Glomerular visceral epithelial cell (primary cell): ENCODE data around the gene GREB1L.
"Not testable (repeated sequence)": the region's sequence is repeated elsewhere in the genome, so short reads cannot be mapped to it uniquely, and the experiment has no call there.

Experiments used
- DNase-seq: peaks from one replicate; pipeline ENCODE4 v3.0.0-alpha.2; 2016; ENCODE audit errors: extremely low spot score

Gene GREB1L

DNA sequence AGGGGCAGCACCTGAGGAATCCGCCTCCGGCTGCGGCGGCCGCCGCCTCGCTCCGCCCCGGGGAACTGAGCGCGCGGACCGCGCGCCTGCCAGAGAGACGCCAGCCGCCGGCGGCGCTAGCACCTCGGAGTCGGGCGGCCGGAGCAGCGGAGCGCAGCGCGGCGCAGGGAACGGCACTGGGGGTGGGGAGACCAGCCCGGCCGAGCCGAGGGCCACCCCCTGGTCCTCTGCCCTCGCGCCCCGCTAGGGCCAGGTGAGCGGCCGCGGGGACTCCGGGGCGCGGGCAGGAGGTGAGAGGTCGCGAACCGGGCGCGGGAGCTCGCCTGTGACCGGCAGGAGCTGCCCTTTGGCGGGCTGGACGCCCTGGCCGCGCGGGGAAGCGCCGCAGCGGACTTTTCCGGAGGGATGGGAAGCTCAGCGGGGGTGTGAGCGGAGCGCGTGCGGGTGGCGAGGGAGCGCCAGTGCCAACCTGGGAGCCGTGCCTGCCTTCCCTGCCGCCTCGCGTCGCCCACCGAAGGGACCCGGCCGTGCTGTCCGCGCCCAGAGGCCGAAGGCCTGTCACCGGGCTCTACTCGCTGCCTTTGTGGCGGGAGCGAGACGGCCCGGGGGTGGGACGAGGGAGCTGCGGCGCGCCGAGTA lies at the start of gene GREB1L:
Gene GREB1L, plus strand, starts transcription at position 92 of the 639 bp plus-strand sequence. CDS start 141,287 bp downstream, outside the sequence.
- peak; percentile 83 for DNase-seq

DNA sequence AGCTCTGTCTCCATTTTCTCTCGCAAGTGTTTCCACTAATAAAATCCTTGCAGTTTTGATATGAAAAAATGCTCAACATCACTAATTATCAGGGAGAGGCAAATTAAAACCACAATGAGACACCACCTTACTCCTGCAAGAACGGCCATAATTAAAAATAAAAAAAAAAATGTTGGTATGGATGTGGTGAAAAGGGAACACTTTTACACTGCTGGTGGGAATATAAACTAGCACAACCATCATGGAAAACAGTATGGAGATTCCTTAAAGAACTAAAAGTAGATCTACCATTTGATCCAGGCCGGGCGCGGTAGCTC lies 49.8 kb upstream of the GREB1L start:
- DNase-seq, result no peak

DNA sequence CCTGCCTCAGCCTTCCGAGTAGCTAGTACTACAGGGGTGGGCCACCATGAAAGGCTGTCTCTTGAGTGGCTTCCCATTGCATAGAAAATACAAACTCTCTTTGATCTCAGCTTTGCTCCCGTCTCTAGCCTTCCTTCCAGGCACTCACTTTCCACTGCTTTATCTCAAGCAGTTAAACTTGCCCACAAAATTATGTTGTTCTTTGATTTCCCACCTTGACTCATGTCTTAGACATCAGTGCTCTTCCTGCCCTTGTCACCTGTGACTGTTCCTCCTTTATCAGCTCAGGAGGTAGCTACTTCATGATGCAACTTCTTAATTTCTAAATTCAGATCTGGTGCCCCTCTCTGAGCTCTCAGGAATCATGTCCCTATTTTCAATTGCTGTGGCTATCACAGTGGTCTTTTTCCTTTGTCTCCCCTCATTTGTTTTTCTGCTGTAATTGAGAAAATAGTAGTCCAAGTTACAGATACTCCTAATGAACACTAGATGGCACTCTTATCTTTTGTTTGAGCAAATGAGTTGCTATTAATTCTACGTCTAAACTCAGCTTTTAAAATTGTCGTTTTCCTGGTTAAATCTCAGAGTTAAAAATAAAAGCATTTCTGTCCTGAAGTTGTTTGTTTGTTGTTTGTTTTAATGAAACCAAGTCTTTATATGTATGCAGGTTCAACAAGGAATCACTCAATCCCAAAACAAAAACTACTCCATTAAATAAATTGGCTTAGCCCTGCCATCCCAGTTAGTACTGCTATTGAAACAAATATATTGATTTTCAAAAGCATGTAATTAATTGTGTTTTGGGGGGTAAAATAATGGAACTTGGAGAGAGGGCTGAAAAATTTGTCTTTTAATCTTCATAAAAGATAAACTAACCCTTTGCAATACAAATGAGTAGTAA lies 46.9 kb upstream of the GREB1L start:
- DNase-seq, result peak; percentile 42

DNA sequence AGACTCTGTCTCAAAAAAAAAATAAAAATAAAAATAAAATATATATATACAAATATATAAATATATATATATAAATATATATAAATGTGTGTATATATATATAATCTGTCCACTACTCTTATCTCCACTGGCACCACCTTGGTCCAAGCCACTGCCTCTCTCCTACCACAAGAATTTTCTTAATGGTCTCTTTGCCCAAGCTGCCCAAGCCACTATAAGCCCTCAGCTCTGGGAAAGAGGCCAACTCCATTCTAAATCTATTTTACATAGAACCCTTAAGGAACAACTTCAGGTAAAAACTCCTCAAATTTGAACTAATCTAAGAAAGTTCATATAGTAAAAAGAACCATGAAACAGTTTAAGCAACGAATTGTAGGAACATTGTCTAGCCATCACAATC lies 45.6 kb upstream of the GREB1L start:
- peak; percentile 38 for DNase-seq

DNA sequence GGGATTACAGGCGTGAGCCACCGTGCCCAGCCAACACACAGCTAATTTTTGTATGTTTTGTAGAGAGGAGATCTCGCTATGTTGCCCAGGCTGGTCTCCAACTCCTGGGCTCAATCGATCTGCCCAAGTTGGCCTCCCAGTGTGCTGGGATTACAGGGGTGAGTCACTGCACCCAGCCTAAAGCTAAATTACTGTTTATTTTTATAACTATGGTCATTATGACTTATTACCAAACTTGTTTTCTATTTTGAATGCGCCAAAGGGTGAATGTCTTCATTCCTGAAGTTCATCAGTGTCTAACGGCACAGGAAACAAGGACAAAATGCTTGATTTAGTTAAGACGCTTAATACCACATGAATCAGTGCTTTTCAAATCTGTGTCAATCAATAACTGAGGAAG lies 38.9 kb upstream of the GREB1L start:
- DNase-seq, result no peak

DNA sequence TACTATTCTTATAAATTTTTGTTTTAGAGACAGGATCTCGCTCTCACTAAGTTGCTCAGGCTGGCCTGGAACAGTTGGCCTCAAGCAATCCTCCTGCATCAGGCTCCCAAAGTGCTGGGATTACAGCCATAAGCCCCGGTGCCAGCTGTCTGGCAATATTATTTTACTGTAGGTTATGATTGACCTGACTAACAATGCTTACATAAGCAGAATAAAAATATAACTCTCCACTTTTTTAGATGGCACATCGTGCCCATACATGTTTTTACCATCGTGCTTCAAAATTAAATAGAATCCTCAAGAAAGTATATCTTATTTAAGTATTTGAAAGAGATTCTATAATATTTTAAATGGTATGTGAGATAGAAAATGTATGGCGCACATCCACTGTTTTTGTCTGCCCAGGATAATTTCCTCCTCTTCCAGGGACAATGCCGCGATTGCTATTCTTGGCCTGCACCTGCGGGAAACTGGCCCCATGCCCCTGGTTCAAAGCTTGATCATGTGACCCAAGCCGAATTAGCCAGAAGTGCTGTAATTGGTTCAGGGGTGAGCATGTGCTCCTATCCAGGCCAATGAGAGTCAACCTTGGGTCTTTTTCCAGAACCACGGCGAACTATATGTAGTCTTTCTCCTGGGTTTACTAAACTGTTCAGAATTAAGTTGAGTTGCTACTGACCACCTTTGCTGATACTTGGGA lies 38.3 kb upstream of the GREB1L start:
- DNase-seq, result no peak

DNA sequence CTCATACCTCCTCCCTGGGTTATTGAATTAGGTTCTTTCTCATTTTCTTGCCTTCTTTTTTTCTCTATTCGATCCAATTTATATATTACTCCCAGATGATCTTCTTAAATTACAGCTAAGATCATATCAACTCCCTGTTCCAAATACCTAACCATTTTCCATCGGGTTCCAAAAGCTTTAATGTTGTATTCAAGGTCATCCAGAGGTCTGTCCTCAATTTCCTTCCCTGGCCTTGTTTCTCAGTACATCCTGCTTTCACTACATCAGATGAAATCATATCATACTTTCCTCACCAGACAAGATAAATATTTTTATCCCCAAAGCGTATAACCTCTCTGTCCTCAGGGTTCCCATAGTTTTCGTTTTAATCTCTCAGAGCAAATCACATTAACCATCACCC lies 36.3 kb upstream of the GREB1L start:
- DNase-seq, result no peak

DNA sequence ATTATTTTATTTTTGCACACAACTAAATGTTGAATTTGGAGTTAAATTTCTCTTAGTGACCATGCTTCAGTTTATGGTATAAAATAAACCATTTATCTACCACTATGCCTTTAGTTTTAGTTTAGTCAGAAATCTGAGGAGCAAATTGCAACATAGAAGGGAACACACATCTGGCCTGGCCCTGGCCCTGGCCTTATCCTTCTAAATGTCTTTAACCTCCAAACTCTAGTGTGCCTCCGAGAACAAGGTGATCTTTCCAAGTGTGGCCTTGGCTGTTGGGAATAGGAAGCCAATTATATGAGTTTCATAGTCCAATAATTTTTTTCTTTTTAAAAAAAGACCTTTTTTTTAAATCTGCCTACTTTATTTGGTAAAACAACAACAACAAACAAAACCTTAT lies 31.8 kb upstream of the GREB1L start:
- no peak for DNase-seq

DNA sequence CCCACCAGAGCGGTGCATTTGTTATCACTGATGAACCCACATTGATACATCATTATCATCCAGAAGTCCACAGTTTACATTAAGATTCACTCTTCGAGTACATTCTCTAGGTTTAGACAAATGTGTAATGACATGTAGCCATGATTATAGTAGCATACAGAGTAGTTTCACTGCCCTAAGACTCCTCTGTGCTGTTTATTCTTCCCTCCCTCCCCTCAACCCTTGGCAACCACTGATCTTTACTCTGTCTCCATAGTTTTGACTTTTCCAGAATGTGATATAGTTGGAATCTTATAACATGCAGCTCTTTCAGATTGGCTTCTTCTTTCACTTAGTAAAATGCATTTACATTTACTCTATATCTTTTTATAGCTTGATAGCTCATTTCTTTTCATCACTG lies 31.2 kb upstream of the GREB1L start:
- DNase-seq, result no peak

DNA sequence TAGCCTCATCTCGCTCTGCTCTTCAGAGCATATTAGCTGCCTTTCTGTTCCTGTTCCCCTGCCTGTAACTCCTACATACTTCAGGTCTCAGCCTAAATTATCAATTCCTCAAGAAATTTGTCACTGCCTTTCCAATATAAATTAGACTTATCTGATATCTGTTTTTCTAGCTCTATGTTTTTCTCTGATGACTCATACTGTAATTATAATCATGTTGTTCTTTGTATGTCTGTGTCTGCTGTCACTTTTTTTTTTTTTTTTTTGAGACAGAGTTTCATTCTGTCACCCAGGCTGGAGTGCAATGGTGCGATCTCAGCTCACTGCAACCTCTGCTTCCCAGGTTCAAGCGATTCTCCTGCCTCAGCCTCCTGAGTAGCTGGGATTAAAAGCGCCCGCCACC lies 27.6 kb upstream of the GREB1L start:
- DNase-seq, result not testable (repeated sequence)

DNA sequence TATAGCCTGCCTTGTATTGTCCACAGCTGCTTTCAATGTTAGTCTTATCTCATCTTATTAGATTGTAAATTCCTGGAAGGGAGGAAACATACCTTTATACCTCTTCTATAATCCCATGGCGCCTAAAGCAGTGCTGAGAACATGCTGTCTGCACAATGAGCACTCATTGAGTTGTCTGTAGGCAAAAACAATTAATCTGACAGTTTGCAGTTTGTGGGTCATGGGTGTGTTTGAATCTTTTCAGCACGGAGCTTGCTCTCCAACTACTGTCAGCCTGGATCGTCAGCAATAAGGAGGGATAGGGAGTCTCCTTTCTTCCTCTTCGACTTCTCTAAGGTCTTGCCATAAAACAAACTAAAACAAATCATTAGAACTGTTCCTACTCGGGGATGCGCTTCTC lies 26.5 kb upstream of the GREB1L start:
- DNase-seq, result no peak

DNA sequence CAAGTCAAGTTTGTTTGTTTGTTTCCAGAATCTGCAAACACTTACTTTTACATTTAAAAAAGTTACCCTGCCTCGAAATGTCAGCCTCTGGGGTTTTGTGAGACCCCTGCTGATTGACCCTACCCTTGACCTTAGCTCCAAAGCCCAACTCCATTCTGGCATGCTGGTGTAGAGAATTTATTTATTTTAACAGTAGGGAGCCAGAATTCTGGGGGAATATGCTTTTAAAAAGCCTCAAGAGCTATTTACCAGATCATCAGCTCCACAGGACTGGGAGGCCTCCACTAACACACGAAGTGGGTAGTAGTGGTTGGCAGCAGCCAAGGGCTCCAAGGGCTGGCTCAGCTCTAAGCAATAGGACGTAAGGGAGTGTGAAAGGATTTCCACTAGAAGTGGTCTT lies 23.2 kb upstream of the GREB1L start:
- DNase-seq, result no peak

DNA sequence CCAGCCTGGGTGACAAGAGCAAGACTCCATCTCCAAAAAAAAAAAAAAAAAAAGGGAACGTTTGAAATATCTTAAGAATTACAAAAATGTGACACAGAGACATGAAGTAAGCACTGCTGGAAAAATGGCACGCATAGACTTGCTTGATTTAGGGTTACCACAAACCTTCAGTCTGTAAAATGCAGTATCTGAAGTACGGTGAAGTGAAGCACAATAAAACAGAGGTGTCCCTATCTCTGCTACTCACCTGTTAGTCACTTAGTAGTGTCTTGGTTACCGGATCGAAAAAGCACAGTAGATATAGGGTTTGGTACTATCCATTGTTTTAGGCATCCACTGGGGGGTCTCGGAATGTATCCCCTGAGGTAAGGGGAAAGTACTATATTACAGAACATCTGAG lies 11.6 kb upstream of the GREB1L start:
- DNase-seq, result no peak

DNA sequence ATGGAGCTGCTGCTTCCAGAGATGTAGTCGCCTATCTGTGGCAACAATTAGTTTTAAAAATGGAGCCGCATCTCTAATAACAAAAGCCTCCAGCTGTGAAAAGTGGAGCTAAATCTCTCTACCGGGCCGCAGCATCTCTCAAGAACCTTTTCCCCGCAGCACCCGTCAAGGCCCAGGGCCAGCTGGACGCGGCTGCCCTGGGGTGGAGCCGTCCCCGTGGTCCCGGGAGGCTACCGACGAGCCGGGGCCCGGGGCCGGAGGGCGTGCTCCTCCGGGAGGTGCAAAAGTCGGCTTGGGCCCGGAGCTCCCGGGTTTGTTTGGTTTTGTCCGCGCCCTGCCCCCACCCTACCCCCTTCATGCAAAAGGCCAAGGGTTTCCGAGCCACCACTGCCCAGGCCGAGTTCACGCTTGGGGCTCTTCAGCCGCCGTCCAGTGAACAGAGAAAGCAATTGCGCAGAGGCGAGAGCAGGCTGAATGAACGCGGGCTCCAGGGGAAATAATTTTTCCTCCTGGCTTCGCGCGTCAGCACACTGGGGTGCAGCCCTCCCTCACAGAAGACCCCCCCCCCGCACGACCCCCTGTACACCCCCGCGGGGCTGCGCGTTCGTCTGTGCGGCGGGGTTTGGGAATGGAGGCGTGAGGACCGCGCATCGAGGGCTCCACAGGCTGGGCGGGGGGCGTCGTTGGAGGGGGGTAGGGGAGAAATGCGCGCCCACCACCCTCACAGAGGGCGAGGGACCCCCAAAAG lies 557 bp upstream of the GREB1L start:
- DNase-seq, result peak; percentile 29

DNA sequence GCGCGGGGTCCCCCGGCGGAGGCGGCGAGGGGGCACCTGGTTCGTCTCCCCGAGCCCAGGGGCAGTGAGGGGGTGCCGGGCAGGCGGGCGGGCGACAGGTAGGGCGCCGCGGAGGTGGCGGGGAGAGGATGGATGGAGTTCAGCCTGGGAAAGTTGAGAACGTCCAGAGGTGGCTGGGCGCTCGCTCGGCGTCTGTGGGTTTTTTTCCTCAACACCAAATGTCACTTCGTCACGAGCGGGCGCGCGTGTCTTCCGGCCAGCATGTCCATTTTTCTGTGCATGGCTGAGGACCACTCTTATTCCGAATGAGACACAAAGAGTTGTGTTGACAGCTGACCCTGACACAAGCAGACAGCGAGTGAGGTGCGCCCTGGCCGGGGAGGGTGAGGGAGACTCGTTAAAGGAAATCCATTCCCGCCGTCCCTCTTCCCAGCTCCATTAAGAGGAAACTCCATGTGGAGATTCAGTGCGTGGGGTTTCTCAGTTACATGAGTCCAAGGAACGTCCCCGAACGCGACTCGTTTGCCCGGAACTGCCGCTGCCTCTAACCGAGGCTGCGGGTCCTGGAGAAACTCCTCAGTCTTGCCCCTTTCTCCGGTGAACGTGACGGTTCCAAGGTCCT lies 859 bp downstream of the GREB1L start:
- DNase-seq, result peak; percentile 37

DNA sequence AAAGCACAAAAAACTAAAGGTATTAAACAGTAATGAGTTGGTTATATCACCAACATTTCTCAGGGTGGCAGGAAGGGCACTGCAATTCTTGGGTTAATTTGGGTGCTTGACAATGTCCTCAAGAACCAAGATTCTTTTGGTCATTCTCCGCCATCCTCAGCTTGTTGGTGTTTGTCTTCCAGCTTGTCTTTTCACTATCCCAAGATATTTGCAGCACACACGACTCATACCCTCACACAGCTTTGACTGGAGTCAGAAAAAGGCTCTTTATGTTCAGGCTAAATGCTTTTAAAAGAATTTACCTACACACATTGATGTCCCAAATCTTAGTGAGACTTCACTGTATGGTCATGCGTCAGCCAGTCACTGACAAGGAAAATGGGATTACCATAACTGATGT lies 12.5 kb downstream of the GREB1L start:
- DNase-seq, result no peak

DNA sequence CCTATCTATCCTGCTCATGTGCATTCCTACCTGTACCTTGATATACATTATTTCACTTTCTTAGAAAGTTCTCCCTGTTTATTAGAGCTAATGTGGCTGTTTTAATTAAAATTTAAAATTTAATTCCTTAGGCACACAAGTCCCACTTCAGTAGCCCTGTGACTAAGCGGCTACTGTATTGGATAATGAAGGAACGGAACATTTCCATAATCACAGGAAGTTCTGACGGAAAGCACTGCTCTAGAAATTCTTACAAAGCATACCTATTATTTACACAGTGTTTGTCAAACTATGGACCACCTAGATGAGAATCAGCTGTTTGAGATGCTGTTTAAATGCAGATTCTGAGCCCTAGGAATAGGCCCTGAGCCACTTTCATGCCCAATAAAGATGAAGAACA lies 13.2 kb downstream of the GREB1L start:
- no peak for DNase-seq

DNA sequence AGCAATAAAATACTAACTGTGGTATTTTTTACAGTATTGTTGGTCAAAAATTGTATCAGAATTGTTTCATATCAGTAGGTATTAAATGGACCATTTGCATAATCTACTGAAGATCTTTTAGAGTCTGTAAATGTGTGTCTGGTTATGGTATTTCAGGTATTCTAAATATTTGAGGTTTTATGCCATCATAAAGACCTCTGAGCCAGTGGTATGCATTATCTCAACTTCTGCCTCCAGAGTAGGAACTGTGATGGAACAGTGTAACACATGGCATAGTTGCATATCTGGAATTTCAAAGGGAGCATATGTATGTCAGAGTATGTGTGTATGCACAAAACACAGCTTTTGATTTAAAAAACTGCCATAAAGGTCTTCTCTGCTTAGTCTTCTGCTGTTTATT lies 15.4 kb downstream of the GREB1L start:
- DNase-seq, result peak; percentile 76

DNA sequence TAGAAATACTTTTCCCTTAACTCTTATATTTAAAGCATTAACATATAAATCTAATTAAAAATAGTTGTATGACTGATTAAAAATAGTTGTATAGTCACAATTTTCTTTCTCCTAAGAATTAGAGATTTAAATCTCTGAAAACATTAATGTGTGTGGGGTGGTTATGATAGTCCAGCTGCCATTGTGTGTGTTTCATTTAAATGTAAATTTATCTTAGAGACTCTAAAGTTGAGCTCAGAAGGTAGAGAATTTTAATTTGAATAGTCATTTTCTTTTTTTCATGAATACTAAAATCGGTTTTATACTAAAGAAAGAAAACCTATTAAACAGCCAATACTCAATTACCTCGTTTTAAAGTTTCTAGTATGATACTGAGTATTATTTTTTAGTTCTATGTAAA lies 18.6 kb downstream of the GREB1L start:
- DNase-seq, result no peak

DNA sequence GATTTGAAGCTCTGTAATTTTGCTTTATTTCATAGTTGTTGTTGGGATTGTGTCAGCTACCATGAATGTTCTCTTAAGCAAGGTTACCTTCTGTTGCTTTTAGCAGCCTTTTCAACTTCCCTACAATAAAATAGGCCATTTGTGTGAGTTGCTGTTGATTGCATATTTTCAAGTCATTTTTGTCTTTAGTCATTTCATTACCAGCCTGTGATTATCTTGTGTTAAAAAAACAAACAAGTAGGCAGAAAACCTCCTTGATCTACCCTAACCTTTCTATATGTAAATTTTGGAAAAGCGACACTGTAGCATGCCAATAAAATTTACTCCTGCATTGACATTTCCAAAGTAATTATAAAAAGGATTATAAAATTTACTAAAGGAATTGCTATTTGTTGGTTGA lies 19.3 kb downstream of the GREB1L start:
- no peak for DNase-seq

DNA sequence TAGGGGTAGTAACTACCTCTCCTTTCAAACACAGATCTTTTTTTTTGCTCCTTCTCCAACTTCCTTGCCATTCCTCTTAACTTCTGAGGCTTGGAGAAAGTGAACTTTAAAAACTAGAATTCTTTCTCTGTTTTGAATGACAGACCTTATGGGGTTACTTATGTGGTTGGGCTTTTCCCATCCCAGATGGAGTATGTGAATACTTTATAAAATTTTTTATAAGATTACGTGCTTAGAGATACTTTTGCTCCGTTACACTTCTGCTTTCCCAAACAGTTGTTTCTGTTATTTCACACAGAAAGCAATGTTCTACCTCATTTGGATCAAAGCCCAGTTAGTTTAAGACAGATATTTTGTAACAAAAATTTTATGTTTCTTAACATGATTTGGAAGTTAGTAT lies 20.2 kb downstream of the GREB1L start:
- no peak for DNase-seq

DNA sequence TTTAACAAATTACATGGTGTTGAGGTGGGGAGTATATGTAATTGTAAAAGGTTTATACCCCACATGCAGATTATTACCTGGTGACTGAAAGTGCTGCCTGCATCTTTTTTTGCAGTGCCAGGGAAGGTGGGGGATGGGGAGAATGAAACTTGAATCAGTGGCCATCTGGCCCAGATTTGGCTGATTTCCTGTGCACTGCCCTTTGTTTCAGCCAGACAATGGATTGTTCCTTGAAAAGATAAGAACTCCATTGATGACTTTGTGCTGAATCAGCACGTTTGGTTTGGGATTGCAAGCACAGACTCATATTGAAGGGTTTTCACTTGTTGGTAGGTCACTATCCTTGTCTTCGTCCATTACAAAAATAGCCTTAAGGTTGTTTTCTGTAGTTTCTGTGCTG lies 20.9 kb downstream of the GREB1L start:
- DNase-seq, result no peak
